Measurements from ENCODE around the gene NXPH1.

NXPH1 gene

GRCh38 chr7:8453535-8453934, 20.1 kb downstream of the NXPH1 start:
- no peak overlapping the region for H3K4me2 ChIP-seq (ENCODE audit: low read length)
- H3K9ac ChIP-seq (ENCODE audit: low read length) = no peak overlapping the region
- TF ChIP-seq, protein P1, sequence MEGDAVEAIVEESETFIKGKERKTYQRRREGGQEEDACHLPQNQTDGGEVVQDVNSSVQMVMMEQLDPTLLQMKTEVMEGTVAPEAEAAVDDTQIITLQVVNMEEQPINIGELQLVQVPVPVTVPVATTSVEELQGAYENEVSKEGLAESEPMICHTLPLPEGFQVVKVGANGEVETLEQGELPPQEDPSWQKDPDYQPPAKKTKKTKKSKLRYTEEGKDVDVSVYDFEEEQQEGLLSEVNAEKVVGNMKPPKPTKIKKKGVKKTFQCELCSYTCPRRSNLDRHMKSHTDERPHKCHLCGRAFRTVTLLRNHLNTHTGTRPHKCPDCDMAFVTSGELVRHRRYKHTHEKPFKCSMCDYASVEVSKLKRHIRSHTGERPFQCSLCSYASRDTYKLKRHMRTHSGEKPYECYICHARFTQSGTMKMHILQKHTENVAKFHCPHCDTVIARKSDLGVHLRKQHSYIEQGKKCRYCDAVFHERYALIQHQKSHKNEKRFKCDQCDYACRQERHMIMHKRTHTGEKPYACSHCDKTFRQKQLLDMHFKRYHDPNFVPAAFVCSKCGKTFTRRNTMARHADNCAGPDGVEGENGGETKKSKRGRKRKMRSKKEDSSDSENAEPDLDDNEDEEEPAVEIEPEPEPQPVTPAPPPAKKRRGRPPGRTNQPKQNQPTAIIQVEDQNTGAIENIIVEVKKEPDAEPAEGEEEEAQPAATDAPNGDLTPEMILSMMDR (IDR thresholded peaks at IDR 0.05; ENCODE audit: low read depth, low read length) = no peak
- TF ChIP-seq EZH2phosphoT487 (IDR thresholded peaks at IDR 0.05; ENCODE audit: low read depth) = no peak
- no peaks in the 10 kb centered on the region for H3K36me3 ChIP-seq (replicated peaks; ENCODE audit: low read depth, low read length)
- no peaks in the 10 kb centered on the region for H3K27me3 ChIP-seq (ENCODE audit: low read depth, low read length)
- H3K4me3 ChIP-seq (ENCODE audit: low read length) = no peak overlapping the region
- H4K20me1 ChIP-seq (ENCODE audit: insufficient read depth, low read length) = no peaks in the 10 kb centered on the region
- H3K4me1 ChIP-seq (ENCODE audit: low read length) = no peaks in the 10 kb centered on the region
- no peak overlapping the region for H3K27ac ChIP-seq (ENCODE audit: low read length)
- H3K9me3 ChIP-seq (ENCODE audit: insufficient read depth, low read length) = no peaks in the 10 kb centered on the region
- H3K79me2 ChIP-seq (ENCODE audit: low read length) = no peaks in the 10 kb centered on the region
- no peak overlapping the region for H2AFZ ChIP-seq (ENCODE audit: low read depth, low read length)

GRCh38 chr7:8455426-8455825, 22.0 kb downstream of the NXPH1 start:
- Histone ChIP-seq H3K4me1 (ENCODE audit: low read length) (no peaks in the 10 kb centered on the region), H3K4me3 (ENCODE audit: low read length) (no peak overlapping the region), H3K4me2 (ENCODE audit: low read length) (no peak overlapping the region), H3K9me3 (ENCODE audit: insufficient read depth, low read length) (no peaks in the 10 kb centered on the region), H3K27ac (ENCODE audit: low read length) (no peak overlapping the region), H3K27me3 (ENCODE audit: low read depth, low read length) (no peaks in the 10 kb centered on the region), H3K36me3 (replicated peaks; ENCODE audit: low read depth, low read length) (no peaks in the 10 kb centered on the region), H3K79me2 (ENCODE audit: low read length) (no peaks in the 10 kb centered on the region), H4K20me1 (ENCODE audit: insufficient read depth, low read length) (no peaks in the 10 kb centered on the region), H2AFZ (ENCODE audit: low read depth, low read length) (no peak overlapping the region), H3K9ac (ENCODE audit: low read length) (no peak overlapping the region)
- TF ChIP-seq EZH2phosphoT487 (IDR thresholded peaks at IDR 0.05; ENCODE audit: low read depth) = no peak
- TF ChIP-seq, protein P1 (IDR thresholded peaks at IDR 0.05; ENCODE audit: low read depth, low read length) = no peak

DNA sequence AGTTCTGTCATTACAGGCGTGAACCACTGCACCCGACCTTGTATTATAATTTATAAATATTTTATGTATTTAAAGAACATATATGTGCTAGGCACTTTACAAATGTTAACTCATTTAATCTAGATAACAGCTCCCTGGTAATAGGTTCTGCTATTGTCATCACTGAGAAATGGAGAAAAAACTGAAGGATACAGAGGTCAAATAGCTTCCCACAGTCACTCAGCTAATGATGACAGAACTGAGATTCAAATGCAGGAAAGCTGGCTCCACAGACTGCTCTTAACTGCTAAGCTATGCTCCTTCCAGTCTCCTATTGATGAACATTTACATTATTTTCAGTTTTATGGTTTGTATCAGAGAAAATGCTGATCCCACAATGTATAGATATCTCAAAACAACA, 28.9 kb downstream of the NXPH1 start:
- Histone ChIP-seq H4K20me1 (ENCODE audit: insufficient read depth, low read length) (no peaks in the 10 kb centered on the region), H3K36me3 (replicated peaks; ENCODE audit: low read depth, low read length) (no peaks in the 10 kb centered on the region), H2AFZ (ENCODE audit: low read depth, low read length) (no peak overlapping the region), H3K4me2 (ENCODE audit: low read length) (no peak overlapping the region), H3K9me3 (ENCODE audit: insufficient read depth, low read length) (no peaks in the 10 kb centered on the region), H3K27me3 (ENCODE audit: low read depth, low read length) (no peaks in the 10 kb centered on the region), H3K27ac (ENCODE audit: low read length) (no peak overlapping the region), H3K4me3 (ENCODE audit: low read length) (no peak overlapping the region), H3K9ac (ENCODE audit: low read length) (no peak overlapping the region), H3K4me1 (ENCODE audit: low read length) (no peaks in the 10 kb centered on the region), H3K79me2 (ENCODE audit: low read length) (no peaks in the 10 kb centered on the region)
- no peak for TF ChIP-seq EZH2phosphoT487 (IDR thresholded peaks at IDR 0.05; ENCODE audit: low read depth)
- TF ChIP-seq, protein P1 (IDR thresholded peaks at IDR 0.05; ENCODE audit: low read depth, low read length) = no peak

DNA sequence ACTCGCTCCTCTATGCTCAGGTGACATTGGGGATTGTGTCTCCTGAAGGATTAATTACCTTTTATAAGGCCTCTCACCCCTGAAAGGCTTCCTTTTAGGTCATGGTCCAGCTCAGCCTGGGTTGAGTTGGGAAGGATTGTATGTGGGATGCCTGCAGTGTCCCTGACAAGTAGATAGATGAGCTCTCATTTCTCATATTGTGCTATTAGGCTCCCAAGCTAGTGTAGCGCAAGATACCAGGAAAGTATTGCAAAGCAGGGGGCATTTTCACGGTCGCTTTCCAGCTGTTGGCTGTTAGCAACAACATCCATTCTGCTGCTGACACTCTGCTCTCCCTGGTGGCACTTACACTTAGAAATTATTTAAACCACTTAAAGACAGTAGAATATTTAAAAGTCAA, 31.9 kb downstream of the NXPH1 start:
- TF ChIP-seq, protein P1 (IDR thresholded peaks at IDR 0.05; ENCODE audit: low read depth, low read length) = no peak
- no peak for TF ChIP-seq EZH2phosphoT487 (IDR thresholded peaks at IDR 0.05; ENCODE audit: low read depth)
- Histone ChIP-seq H3K36me3 (replicated peaks; ENCODE audit: low read depth, low read length) (no peaks in the 10 kb centered on the region), H3K27ac (ENCODE audit: low read length) (no peak overlapping the region), H4K20me1 (ENCODE audit: insufficient read depth, low read length) (no peaks in the 10 kb centered on the region), H3K4me2 (ENCODE audit: low read length) (no peak overlapping the region), H3K9ac (ENCODE audit: low read length) (no peak overlapping the region), H3K4me3 (ENCODE audit: low read length) (no peak overlapping the region), H3K9me3 (ENCODE audit: insufficient read depth, low read length) (no peaks in the 10 kb centered on the region), H3K4me1 (ENCODE audit: low read length) (no peaks in the 10 kb centered on the region), H3K27me3 (ENCODE audit: low read depth, low read length) (no peaks in the 10 kb centered on the region), H2AFZ (ENCODE audit: low read depth, low read length) (no peak overlapping the region), H3K79me2 (ENCODE audit: low read length) (no peaks in the 10 kb centered on the region)

Data from OCI-LY3 (cell line).